H1 (cell line): Measurements from ENCODE around the gene ELL2. TPM values are rescaled to one million over a fixed set of nuclear protein-coding genes. Genes with fewer than 3 reads are reported as not detected.

Experiments used
- CEBPB ChIP-seq: IDR thresholded peaks from 2 replicates; pipeline ENCODE4 v1.6.1; 2012; ENCODE audit warnings: low read depth, low read length
- POU5F1 ChIP-seq: IDR thresholded peaks from 2 replicates; pipeline ENCODE4 v1.6.1; 2011; ENCODE audit warnings: low read depth, mild to moderate bottlenecking, low read length, moderate library complexity
- SIN3A ChIP-seq, 2 experiments: IDR thresholded peaks in 1 of 2; conservative IDR thresholded peaks in 1 of 2; 2 replicates each; pipeline ENCODE4 v1.6.1; 2011 to 2012; ENCODE audit warnings: low read length in 2 of 2, improper control_type of control experiment in 1 of 2, low read depth in 1 of 2, mild to moderate bottlenecking in 1 of 2
- SP2 ChIP-seq: IDR thresholded peaks from 2 replicates; pipeline ENCODE4 v1.6.1; 2012; ENCODE audit warnings: mild to moderate bottlenecking, low read length, inconsistent platforms
- TAF7 ChIP-seq: optimal IDR thresholded peaks from 2 replicates; pipeline ENCODE3; 2011; ENCODE audit warnings: low read depth, mild to moderate bottlenecking, inconsistent platforms, low read length, moderate library complexity, borderline replicate concordance
- TEAD4 ChIP-seq: IDR thresholded peaks from 2 replicates; pipeline ENCODE4 v1.6.1; 2012; ENCODE audit warnings: low read depth, low read length, inconsistent platforms, mixed read lengths
- polyA plus RNA-seq, 7 experiments: library from polyadenylated mRNA; depleted of rRNA in 3 of 7; stranded (reverse) in 5 of 7; unstranded in 2 of 7; fragments of >200 nt in 5 of 7; fragments of 200-250 nt in 2 of 7; gene quantifications; 1 replicate in 5 of 7; 2 replicates in 1 of 7; 4 replicates in 1 of 7; pipeline versions ENCODE4 v1.2.1 to v1.2.3, GENCODE V29; 2011 to 2013; ENCODE audit warnings: missing spikeins in 2 of 7, mixed read lengths in 2 of 7
- total RNA-seq: library from RNA; stranded (reverse); fragmentation: NEBNext Ultra II Directional; extraction: Animal tissue kit (Norgen Biotek cat#: 25700); gene quantifications from 2 replicates; pipeline ENCODE4 v1.2.1, GENCODE V29; 2021
- TF ChIP-seq, protein P1 (sequence below): IDR thresholded peaks from 2 replicates; pipeline ENCODE4 v1.6.1; 2012; ENCODE audit warnings: low read length, inconsistent platforms

ELL2 gene
- total and polyA plus RNA-seq, 2 of the 8 experiments (the other 6 are each of a cell fraction or from before 2014, with no cell fraction given), result 6.3 to 29.4 TPM

DNA sequence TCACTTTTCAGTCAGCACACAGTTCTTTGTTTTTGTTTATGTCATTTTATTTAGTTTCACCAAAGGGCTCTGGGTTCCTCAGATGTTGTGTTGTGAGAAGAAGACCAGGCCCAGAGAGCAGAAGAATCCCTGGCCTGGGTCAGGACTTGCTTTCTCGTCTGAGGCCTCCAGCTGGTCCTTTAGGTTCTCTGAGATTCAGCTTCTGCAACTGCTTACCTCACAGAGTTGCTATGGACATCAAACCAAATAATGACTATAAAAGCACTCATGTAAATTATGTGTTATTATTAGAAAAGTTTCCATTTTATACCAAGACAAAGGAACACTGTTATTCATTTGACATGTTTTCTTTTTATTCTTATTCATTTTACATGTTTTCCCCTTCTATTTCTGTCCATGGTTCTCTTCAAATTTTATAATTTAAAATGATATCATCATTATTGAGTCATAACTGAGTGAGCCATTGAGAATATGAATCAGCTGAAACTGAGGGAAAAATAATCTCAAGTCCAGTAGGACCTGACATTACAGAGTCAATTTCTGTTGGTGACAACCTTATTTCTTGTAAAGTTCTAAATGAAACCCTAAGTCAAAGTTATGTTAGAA lies 95.1 kb downstream of the ELL2 start (continued):
- TF ChIP-seq, protein P1, sequence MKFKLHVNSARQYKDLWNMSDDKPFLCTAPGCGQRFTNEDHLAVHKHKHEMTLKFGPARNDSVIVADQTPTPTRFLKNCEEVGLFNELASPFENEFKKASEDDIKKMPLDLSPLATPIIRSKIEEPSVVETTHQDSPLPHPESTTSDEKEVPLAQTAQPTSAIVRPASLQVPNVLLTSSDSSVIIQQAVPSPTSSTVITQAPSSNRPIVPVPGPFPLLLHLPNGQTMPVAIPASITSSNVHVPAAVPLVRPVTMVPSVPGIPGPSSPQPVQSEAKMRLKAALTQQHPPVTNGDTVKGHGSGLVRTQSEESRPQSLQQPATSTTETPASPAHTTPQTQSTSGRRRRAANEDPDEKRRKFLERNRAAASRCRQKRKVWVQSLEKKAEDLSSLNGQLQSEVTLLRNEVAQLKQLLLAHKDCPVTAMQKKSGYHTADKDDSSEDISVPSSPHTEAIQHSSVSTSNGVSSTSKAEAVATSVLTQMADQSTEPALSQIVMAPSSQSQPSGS, result no peak
- TF ChIP-seq POU5F1, result no peak
- TF ChIP-seq TAF7, result no peak
- no peak for TF ChIP-seq SIN3A (conservative IDR thresholded peaks at IDR 0.05 in 1 of 2, IDR thresholded peaks at IDR 0.05 in 1 of 2; ENCODE audit: low read depth in 1 of 2, low read length in 2 of 2)
- TF ChIP-seq CEBPB, result no peak
- no peak for TF ChIP-seq SP2
- no peak for TF ChIP-seq TEAD4
